NCI-H526 treated with DMSO at 0.1 percent for 48 hours (cell line): ENCODE measurements around the gene ARHGAP31.
"Not testable (repeated sequence)": the region's sequence is repeated elsewhere in the genome, so short reads cannot be mapped to it uniquely, and the experiment has no call there.

ENCODE experiments used
- DNase-seq: peaks from one replicate; lab custom pipeline; 2025; lab: John Stamatoyannopoulos, UW

The ARHGAP31 gene, protein sequence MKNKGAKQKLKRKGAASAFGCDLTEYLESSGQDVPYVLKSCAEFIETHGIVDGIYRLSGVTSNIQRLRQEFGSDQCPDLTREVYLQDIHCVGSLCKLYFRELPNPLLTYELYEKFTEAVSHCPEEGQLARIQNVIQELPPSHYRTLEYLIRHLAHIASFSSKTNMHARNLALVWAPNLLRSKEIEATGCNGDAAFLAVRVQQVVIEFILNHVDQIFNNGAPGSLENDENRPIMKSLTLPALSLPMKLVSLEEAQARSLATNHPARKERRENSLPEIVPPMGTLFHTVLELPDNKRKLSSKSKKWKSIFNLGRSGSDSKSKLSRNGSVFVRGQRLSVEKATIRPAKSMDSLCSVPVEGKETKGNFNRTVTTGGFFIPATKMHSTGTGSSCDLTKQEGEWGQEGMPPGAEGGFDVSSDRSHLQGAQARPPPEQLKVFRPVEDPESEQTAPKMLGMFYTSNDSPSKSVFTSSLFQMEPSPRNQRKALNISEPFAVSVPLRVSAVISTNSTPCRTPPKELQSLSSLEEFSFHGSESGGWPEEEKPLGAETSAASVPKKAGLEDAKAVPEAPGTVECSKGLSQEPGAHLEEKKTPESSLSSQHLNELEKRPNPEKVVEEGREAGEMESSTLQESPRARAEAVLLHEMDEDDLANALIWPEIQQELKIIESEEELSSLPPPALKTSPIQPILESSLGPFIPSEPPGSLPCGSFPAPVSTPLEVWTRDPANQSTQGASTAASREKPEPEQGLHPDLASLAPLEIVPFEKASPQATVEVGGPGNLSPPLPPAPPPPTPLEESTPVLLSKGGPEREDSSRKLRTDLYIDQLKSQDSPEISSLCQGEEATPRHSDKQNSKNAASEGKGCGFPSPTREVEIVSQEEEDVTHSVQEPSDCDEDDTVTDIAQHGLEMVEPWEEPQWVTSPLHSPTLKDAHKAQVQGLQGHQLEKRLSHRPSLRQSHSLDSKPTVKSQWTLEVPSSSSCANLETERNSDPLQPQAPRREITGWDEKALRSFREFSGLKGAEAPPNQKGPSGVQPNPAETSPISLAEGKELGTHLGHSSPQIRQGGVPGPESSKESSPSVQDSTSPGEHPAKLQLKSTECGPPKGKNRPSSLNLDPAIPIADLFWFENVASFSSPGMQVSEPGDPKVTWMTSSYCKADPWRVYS (N-terminal part only)

DNA sequence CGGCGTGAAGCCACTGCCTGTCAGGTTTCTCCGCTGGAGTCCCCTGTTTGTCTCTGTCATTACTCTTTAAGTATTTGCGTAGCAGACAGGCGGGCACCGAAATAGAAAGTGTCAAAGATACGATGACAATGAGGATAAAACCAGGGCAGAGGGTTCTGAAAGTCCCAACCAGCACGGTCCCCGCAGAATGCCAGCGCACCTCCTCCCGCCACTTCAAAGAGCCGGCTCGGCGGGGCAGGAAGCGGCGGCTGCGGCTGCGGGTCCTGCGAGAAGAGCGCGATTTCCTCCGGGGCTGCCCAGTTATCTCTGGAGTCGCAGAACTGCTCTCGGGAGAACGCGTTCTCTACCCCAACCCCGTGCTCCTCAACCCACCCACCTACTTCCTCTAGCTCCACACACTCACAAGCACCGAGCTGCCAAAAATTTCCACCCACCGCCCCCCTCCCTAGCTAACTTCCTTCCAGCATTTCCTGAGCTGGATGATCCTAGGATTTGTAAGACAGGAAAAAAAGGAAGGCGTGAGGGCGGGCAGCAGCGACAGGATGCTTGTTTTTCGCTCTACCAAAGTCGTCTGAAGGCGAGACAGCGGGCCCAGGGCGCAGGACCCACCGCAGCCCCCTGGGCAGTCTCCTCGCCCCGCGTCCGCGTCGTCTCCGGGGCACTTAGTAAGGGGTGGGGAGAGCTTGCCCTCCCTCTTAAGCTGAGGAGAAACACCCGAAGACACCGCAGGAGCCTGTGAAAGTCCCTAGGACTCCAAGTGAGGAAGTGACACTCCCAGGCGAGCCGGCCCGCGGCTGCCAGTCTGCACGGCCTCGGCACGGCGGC, at the start of gene ARHGAP31:
TSS of gene ARHGAP31 (plus strand) at position 513 of the 825 bp plus-strand sequence. CDS start 522 bp downstream, outside the sequence.
- no peak for DNase-seq

DNA sequence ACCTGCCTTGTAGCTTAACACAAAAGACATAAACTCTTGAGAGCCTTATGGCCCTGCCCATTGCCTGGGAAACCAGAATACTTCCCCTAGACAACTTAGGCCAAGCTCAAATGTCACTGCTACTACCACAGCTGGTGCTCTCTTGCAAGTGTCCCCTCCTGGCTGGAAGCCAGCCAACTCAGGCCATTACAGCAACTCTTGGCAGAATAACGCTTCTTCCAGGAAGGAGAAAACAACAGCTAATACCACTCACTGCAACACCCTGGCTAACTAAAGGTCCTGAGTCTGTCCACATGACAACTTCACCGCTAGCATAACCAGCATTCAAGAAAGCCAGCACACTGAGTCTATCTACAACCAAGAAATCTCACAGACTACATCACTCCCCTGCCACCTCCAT, 48.4 kb upstream of the ARHGAP31 start:
- no peak for DNase-seq

DNA sequence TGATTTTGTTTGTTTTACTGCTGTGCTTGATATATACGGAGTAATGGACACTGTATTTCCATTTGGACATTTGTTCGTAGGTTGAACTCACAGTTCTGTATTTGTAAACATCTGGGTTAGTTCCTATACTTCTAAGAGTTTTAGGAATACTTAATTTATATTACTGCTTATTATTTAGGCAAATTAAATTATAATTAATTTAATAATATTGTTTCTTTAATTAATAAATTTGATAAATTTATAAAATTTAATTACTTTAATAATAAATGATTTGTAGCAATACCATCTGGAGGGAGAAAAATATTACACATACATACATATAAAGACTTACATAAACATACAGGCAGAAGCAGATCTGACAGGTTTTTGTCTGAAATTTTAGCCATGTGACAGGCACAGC, 39.0 kb upstream of the ARHGAP31 start:
- DNase-seq, result no peak

DNA sequence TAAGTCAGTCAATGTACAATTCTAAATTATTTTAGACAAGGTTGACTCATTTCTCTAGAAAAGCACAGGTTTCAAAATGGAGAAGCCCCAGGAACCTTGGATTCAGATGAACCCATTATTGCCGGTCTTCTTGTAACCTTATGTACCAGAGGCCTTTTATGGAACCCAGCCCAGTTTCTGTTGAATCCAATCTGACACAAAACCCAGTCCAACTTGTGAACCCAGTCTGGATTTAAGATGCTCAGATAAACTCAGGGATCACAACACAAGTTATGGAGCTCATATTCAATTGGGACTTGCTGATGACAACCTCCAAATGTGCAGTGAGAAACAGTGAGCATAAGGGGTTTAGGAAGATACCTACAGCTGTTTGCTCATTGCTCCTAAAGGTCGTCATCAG, 37.1 kb upstream of the ARHGAP31 start:
- no peak for DNase-seq

DNA sequence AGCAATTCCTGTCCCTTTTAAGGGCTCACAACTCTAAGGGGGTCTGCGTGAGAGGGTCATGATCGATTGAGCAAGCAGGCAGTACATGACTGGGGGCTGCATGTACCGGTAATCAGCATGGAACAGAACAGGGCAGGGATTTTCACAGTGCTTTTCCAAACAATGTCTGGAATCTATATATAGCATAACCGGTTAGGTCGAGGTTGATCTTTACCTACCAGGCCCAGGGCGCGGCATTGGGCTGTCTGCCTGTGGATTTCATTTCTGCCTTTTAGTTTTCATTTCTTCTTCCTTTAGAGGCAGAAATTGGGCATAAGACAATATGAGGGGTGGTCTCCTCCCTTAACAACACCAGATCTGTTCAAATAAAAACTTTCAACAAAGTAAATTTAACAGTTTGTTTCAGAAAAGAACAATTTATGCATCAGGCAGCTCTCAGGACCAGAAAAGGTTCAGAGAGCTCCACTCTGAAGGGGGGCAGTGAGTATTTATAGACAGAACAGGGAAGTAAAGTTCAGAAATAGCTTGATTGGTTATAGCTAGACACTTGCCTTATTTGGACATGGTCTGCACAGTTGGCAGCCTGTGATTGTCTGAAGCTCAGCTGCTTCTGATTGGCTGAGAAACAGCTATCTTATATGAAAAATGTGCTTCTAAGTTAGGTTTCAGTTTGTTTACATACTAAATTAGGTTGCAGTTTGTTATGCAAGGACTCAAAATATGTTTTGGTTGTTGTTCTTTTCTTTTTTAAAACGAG, 36.4 kb upstream of the ARHGAP31 start:
- DNase-seq, result no peak

DNA sequence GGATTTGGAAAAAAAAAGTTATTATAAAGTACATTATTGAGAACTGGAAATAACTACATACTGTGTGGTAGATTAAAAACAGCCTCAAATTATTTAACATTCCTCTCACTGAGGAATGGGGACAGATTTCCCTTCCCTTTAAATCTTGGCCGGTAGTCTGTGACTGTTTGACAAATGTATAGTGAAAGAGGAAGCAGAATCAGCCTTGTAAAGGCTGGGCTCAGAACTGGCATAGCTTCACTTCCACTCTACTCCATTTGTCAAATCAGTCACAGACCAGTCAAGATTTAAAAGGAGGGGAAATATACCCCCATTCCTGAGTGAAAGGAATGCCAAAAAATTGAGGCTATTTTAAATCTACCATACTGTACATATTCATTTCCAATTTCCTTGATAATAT, 35.3 kb upstream of the ARHGAP31 start:
- DNase-seq, result no peak

DNA sequence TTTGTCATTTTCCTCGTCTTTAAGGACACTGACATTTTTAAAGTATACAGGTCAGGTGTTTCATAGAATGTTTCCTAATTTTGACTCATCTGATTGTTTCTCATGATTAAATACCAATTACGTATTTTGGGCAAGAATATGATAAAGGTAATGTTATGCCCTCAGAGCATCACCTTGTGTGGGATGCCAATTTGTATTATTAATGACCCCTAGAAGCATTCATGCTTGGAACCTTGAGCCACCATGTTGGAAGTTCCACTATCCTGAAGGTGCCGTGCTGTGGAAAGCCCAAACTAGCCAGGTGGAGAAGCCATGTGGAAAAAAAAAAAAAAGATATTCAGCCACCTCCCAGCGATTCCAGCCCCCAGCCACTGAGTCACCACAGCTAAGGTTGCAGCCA, 34.4 kb upstream of the ARHGAP31 start:
- DNase-seq, result no peak

DNA sequence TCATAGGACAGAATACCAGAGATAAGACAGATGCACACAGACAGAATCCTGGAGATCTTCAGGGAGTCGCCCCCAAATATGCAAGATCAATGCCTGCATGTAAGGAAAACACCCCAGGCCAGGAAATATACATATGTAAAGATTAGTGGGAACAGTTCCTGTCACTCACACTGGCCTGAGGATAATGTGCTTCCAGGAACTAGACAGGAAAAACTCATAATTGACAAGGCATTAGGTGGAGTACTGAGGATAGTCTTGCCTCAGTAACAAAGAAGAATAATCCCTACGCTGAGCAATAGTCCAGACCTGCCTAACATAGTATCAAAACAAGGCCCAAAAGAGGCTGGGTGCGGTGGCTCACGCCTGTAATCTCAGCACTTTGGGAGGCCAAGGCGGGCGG, 33.1 kb upstream of the ARHGAP31 start:
- no peak for DNase-seq

DNA sequence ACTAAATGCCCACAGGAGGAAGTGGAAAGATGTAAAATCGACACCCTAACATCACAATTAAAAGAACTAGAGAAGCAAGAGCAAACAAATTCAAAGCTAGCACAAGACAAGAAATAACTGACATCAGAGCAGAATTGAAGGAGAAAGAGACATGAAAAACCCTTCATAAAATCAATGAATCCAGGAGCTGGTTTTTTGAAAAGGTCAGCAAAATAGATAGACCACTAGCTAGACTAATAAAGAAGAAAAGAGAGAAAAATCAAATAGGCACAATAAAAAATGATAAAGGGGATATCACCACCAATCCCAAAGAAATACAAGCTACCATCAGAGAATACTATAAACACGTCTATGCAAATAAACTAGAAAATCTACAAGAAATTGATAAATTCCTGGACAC, 24.0 kb upstream of the ARHGAP31 start:
- not testable (repeated sequence) for DNase-seq

DNA sequence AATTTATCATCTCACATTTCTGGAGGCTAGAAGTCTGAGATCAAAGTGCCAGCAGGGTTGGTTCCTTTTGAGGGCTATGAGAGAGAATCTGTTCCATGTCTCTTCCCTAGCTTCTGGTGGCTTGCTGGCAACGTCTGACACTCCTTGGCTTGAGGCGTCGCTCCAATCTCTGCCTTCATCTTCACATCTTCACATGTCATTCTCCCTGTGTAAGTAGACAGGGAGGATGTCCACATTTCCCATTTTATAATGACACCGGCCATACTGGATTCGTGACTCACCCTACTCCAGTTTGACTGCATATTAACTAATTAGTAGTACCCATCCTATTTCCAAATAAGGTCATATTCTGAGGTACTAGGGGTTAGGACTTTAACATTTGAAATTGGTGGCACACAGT, 17.5 kb upstream of the ARHGAP31 start:
- no peak for DNase-seq

DNA sequence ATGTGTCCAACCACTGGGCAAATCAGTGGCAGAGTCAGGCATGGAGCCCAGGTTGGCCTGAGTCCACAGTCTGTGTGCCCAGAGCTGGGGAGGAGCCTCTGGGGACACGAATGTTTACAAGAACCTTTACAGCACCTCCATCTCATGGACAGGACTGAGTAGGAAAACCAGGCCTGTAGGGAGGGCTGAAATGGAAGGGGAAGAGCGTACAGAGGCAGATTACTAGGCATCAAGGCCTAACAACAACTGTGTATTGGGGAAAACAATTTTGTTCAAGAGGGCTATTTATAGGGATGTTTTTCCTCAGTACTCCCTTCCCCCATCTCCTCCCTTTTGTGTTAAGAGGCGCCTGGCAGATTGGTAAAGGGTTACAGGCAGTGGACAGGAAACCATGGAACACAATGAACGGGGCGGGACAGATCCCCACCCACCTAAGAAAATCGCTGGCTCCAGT, 15.1 kb upstream of the ARHGAP31 start:
- DNase-seq, result no peak

DNA sequence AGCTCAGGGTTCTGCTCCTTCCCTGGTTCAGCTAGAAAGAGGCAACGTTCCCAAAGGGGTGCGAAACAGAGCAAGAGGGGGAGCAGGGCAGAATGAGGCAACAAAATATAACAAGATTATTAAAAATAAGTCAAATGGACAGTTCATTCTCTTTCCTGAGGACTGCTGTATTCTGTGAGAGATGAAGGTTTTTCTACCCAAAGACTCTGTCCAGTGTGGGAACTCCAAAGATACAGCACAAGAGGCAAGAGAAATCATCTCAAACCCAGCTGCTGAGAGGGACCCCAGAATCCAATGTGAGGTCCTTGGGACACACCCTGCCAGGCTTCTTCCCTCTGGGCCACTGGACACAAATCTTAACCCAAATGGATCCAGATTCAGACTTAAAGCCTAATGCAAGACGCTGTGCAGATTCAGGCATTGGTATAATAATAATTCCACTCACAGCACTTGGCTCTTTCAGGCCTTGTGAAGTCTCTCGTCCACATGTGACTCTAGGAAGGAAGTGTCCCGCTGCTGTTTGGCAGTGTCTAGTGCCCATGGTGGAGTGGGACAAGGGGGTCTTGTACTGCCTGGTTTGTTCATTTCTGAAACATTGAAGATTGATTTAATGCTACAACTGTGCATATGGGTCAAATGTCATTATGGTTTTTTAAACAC, 14.5 kb upstream of the ARHGAP31 start:
- DNase-seq, result no peak

DNA sequence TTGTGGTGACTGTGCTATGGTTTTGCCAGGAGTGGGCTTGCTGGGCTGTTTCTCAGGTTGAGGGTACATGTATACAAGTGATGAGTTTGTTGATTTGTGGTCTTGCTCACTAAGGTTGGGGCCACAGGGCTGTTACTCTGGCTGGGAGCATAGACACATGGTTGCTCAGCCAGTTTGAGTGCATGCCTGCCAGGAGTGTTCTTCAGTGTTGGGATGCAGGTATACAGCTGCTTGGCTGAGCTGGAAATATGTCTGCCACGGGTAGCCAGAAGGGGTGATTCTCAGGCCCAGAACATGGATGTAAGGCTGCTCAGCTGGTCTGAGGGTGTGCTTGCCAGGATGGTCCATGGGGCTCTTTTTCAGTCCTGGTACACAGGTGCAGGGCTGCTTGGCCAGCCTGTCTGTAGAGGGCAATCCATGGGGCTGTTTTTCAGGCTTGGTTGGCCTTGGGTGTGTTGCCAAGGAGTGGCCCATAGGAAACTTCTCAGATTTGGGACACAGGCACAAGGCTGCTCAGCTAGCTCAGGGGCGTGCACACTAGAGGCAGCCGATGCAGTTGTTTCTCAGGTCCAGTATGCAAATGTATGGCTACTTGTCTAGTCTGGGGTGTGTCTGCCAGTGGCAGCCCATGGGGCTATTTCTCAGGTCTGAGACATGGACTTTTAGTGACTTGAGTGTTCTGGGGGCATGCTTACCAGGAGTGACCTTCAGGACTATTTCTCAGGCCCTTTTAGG, 5.3 kb upstream of the ARHGAP31 start:
- no peak for DNase-seq

DNA sequence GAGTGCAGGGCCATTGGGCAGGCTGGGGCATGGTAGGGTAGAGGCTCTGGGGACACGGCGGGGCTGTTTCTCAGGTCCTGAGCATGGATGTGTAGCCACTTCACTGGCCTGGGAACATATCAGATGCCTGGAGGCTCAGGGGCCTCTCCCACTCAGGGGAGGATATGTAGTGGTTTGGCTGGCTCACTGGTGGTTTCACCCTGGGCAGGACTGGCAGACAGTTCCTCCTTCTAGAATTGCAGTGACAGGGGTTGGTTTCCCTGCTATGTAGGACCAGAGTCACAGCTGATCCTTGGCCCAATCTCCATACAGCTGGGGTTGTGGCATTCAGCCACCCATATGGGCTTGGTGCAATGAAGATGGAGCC, 4.8 kb upstream of the ARHGAP31 start:
- no peak for DNase-seq

DNA sequence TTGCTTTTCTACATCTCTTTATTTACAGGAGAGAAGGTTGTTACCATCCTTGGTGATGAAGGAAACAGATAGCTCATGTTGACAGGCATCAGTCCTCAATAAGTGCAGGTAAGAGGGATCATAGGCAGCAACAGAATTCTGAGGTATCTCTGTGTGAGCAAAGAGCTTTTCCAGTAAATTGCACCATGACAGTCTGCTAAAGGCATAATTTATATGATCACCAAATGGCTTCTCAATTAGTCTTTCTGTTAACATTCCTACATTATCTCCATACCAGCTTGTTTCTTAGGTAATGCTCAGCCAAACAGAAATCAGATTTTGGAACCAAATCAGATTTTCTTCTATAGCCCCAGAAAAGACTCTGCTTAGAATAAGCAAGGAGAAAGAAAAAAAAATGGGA, 3.6 kb upstream of the ARHGAP31 start:
- DNase-seq, result no peak

DNA sequence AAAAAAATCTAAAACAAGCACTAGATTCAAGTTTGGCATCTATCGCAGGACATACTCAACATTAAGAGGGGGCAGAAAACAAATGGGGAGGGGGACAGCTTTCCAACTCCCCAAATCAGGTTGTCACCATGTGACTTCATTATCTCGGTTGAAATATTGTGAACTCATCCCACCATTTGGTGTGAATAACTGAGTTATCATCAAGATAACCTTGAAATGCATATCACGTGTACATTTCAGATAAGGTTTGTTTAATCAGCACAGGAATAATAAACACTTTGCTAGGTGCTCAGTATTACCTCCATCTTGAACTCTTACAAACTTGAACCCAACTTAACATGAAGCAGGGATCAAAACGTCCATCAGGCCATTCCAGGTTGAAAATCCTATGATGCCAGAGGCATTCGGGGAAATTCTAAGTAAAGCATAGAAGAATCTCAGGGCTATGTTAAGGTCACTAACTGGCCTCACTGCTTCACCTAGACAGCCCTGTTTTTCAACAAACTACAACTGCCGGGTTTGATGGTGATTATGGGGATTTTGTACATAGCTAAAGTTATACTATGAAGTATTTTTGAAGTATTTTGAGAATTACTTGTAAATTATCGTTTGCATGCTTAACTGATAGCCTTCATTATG, 3.0 kb upstream of the ARHGAP31 start:
- no peak for DNase-seq

DNA sequence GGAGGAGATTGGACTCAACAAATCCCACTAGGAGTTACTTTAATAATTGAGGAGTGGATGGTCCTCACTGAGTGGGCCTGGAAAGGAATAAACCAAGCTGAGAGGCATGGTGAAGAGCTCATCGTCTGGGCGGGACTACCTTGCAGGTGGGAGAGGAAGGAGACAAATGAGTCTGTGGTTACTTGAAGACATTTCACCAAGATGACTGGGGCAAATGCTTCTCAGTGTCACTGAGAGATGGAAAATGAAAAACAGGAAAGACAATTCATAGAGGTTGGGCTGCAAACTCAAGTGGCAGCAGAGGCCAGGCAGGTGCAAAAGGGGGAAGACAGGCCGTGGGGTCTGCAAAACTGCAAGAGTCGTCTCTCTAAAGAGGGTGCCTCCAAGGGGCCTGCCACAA, 1.5 kb upstream of the ARHGAP31 start:
- no peak for DNase-seq

DNA sequence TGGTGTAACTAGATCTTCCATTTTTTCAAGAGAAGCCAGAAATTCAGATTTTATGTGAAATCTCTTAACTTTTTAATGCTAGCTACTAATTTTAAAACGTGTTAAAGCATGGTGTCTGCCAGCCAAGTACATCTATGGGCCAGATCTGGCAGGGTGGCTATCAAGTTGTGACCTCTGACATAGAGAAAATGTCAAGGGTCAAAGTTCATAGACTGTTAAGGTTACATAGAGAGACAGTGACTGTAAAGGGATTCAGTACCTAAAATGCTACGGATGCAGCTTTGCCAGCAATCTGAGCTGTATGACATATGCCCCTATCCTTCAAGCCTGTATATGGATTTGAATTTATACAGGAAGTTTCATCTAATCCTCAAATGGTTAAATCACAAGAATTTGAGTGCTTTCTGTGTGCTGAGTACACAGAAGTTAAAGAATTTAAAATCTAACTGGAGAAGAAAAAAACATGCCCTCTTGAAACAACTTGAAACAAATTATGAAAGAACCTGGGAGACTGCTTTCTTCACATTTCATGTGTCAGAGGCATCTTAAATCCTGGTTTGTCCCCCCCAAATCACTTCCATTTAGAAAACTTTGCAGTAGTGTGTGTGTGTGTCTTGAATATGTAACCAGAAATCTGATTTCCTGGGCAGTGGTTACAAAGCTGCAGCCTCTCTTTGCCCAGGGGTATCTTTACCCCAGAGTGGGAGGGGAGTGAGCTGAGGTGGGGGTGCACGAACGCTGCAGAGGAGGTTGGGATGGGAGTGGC, 895 bp upstream of the ARHGAP31 start:
- no peak for DNase-seq
